ENCODE results near the gene CADM1. TPM values are rescaled to one million over a fixed set of nuclear protein-coding genes. Genes with fewer than 3 reads are reported as not detected.

The CADM1 gene
- total RNA-seq, 1 donor from 2014 or later = 51.1 TPM

- Histone ChIP-seq H3K9me3 (replicated peaks) (no peaks in the 10 kb centered on the region), H3K27ac (replicated peaks) (no peak overlapping the region), H3K4me3 (no peak overlapping the region), H3K4me1 (peaks cover 4% of the 10 kb centered on the region), H3K27me3 (ENCODE audit: low read depth) (no peaks in the 10 kb centered on the region), H3K36me3 (no peaks in the 10 kb centered on the region)
- TF ChIP-seq CTCF (IDR thresholded peaks at IDR 0.05; ENCODE audit: borderline replicate concordance) = no peak
- DNase-seq = no peak
- intact Hi-C loops (cut with micrococcal nuclease) = no loop called here
Observed at GRCh38 chr11:115207916-115208315, 296.3 kb downstream of the CADM1 start.

GRCh38 chr11:115207166-115207591 lies 297.0 kb downstream of the CADM1 start:
- no peak overlapping the region for H3K4me3 ChIP-seq
- no peaks in the 10 kb centered on the region for H3K9me3 ChIP-seq (replicated peaks)
- TF ChIP-seq CTCF (IDR thresholded peaks at IDR 0.05; ENCODE audit: borderline replicate concordance) = no peak
- intact Hi-C loops (cut with micrococcal nuclease) = no loop called here
- DNase-seq = no peak
- no peak overlapping the region for H3K27ac ChIP-seq (replicated peaks)
- peaks cover 4% of the 10 kb centered on the region for H3K4me1 ChIP-seq
- no peaks in the 10 kb centered on the region for H3K27me3 ChIP-seq (ENCODE audit: low read depth)
- no peaks in the 10 kb centered on the region for H3K36me3 ChIP-seq

GRCh38 chr11:115206365-115207022 lies 297.7 kb downstream of the CADM1 start:
- intact Hi-C loops (cut with micrococcal nuclease) = no loop called here
- Histone ChIP-seq H3K4me3 (no peak overlapping the region), H3K36me3 (no peaks in the 10 kb centered on the region), H3K27ac (replicated peaks) (no peak overlapping the region), H3K4me1 (peaks cover 4% of the 10 kb centered on the region), H3K9me3 (replicated peaks) (no peaks in the 10 kb centered on the region), H3K27me3 (ENCODE audit: low read depth) (no peaks in the 10 kb centered on the region)
- TF ChIP-seq CTCF (IDR thresholded peaks at IDR 0.05; ENCODE audit: borderline replicate concordance) = no peak
- DNase-seq = no peak

GRCh38 chr11:115202900-115203552 lies 301.2 kb downstream of the CADM1 start:
- Histone ChIP-seq H3K36me3 (no peaks in the 10 kb centered on the region), H3K27me3 (ENCODE audit: low read depth) (no peaks in the 10 kb centered on the region), H3K9me3 (replicated peaks) (no peaks in the 10 kb centered on the region), H3K4me3 (no peak overlapping the region), H3K4me1 (peaks cover 9% of the 10 kb centered on the region), H3K27ac (replicated peaks) (no peak overlapping the region)
- DNase-seq = no peak
- intact Hi-C loops (cut with micrococcal nuclease) = no loop called here
- TF ChIP-seq CTCF (IDR thresholded peaks at IDR 0.05; ENCODE audit: borderline replicate concordance) = no peak

GRCh38 chr11:115202074-115202473 lies 302.1 kb downstream of the CADM1 start:
- no peak for TF ChIP-seq CTCF (IDR thresholded peaks at IDR 0.05; ENCODE audit: borderline replicate concordance)
- H3K9me3 ChIP-seq (replicated peaks) = no peaks in the 10 kb centered on the region
- H3K36me3 ChIP-seq = no peaks in the 10 kb centered on the region
- no peaks in the 10 kb centered on the region for H3K27me3 ChIP-seq (ENCODE audit: low read depth)
- no peak overlapping the region for H3K4me3 ChIP-seq
- H3K27ac ChIP-seq (replicated peaks) = no peak overlapping the region
- no peak for DNase-seq
- H3K4me1 ChIP-seq = peaks cover 9% of the 10 kb centered on the region
- intact Hi-C loops (cut with micrococcal nuclease) = no loop called here
